H7 (cell line): ENCODE data around the gene TSPAN9. TPM values are rescaled to one million over a fixed set of nuclear protein-coding genes. Genes with fewer than 3 reads are reported as not detected.

Experiments used
- DNase-seq: peaks from one replicate; pipeline ENCODE4 v3.0.0; 2012
- H3K27me3 ChIP-seq: 2 replicates; pipeline ENCODE4 v1.6.0; 2011; ENCODE audit warnings: mild to moderate bottlenecking, low read length; ENCODE audit not compliant: control insufficient read depth, insufficient read depth
- H3K36me3 ChIP-seq: replicated peaks from 2 replicates; pipeline ENCODE4 v1.5.1; 2011; ENCODE audit warnings: low read length; ENCODE audit not compliant: control insufficient read depth, insufficient read depth
- H3K4me3 ChIP-seq: 2 replicates; pipeline ENCODE4 v1.5.1; 2011; ENCODE audit warnings: low read depth, mild to moderate bottlenecking, control low read depth, low read length, moderate library complexity; ENCODE audit not compliant: insufficient read depth
- total RNA-seq: library from RNA; depleted of rRNA; stranded (reverse); fragments of >200 nt; shearing (Covaris generic); gene quantifications from 2 replicates; pipeline ENCODE4 v1.2.3, GENCODE V29; 2014

TSPAN9 gene
- total RNA-seq, 1 experiment from 2014 or later, result 22.4 TPM

GRCh38 chr12:3275171-3276041, 198.2 kb downstream of the TSPAN9 start:
- Histone ChIP-seq H3K4me3 (no peak overlapping the region), H3K27me3 (no peaks in the 10 kb centered on the region), H3K36me3 (no peaks in the 10 kb centered on the region; the same call in 1 of the 2 replicates)
- DNase-seq, result peak; percentile 96

GRCh38 chr12:3276226-3276625, 199.0 kb downstream of the TSPAN9 start:
- Histone ChIP-seq H3K4me3 (no peak overlapping the region), H3K36me3 (no peaks in the 10 kb centered on the region; the same call in 1 of the 2 replicates), H3K27me3 (no peaks in the 10 kb centered on the region)
- no peak for DNase-seq

GRCh38 chr12:3277306-3277943, 200.2 kb downstream of the TSPAN9 start:
- no peaks in the 10 kb centered on the region; the same call in 1 of the 2 replicates for H3K36me3 ChIP-seq
- H3K27me3 ChIP-seq, result no peaks in the 10 kb centered on the region
- DNase-seq, result no peak
- H3K4me3 ChIP-seq, result no peak overlapping the region

- Histone ChIP-seq H3K27me3 (no peaks in the 10 kb centered on the region), H3K4me3 (no peak overlapping the region), H3K36me3 (no peaks in the 10 kb centered on the region; the same call in 1 of the 2 replicates)
- DNase-seq, result no peak
These were observed 201.7 kb downstream of the TSPAN9 start for GRCh38 chr12:3278681-3279414.

DNA sequence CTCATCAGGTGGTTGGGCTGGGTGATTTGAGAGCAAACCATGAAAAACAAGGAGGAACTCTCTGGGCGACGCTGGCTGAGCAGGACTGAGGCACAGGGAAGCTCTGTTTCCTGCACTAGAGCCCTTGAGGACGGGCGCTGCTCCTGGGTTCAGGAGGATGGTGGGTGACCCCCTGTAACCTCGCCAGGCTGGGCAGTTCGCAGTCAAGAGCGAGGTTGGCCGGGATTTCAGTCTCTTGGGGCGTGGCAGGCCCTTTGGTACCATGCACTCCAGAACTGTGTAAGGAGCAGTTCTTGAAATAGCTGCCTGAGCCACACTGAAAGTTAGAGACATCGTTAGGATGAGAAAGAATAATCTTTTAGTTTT, 202.2 kb downstream of the TSPAN9 start:
- Histone ChIP-seq H3K36me3 (no peaks in the 10 kb centered on the region; the same call in 1 of the 2 replicates), H3K27me3 (no peaks in the 10 kb centered on the region), H3K4me3 (no peak overlapping the region)
- no peak for DNase-seq

GRCh38 chr12:3279832-3280231, 202.7 kb downstream of the TSPAN9 start:
- DNase-seq, result no peak
- no peaks in the 10 kb centered on the region; the same call in 1 of the 2 replicates for H3K36me3 ChIP-seq
- H3K27me3 ChIP-seq, result no peaks in the 10 kb centered on the region

DNA sequence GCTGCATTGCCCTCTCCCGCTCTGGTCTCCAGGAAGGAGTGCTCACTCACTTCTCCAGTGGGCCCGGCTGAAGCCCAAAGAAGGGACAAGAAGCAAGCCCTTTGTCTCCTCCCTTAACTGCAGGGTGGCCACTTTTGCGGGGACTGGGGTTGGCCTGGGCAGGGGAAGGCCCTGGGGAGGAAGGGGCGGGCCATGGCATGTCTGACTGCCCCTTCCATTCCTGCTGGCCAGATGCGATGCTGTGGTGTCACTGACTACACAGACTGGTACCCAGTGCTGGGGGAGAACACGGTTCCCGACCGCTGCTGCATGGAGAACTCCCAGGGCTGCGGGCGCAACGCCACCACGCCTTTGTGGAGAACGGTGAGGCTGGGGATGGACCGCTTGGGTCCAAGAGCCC, 203.8 kb downstream of the TSPAN9 start:
- Histone ChIP-seq H3K4me3 (no peak overlapping the region), H3K36me3 (no peaks in the 10 kb centered on the region; the same call in 1 of the 2 replicates), H3K27me3 (no peaks in the 10 kb centered on the region)
- DNase-seq, result no peak

More at GRCh38 chr12:3279832-3280231, 202.7 kb downstream of the TSPAN9 start:
- H3K4me3 ChIP-seq, result no peak overlapping the region

DNA sequence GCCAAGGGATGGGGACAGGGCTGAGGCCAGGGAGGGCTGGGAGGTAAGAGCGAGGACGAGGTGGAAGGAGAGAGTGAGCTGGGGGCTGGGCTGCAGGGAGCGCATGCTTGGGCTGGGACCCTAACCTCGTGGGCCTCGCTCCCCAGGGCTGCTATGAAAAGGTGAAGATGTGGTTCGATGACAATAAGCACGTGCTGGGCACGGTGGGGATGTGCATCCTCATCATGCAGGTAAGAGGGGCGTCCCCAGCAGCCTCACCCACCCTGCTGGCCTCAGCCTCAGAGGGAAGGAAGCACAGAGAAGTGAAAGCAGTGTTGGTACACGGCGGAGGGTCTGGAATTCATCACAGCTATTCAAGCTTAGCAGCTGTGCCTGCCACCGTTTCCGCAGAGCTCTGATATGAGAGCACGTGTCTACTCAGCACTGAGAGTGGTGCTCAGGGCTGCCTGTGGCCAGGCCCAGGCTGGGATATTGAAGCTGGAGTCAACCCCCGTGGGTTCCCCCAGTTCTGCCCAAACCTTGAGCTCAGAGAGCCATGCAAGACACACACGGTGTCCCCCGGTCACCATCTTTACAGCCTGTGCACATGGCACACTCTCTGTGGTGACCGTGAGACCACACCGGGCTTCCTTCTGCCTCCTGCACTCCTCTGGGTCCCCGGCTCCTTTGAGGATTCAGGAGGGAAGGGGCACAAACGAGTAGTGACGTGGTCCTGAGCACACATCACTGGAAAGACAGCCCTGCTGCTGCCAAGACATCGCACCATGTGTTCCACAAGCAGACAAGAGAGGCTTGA, 204.6 kb downstream of the TSPAN9 start:
- Histone ChIP-seq H3K4me3 (no peak overlapping the region), H3K36me3 (no peaks in the 10 kb centered on the region; the same call in 1 of the 2 replicates), H3K27me3 (no peaks in the 10 kb centered on the region)
- no peak for DNase-seq

- Histone ChIP-seq H3K4me3 (no peak overlapping the region), H3K27me3 (no peaks in the 10 kb centered on the region), H3K36me3 (no peaks in the 10 kb centered on the region; the same call in 1 of the 2 replicates)
- DNase-seq, result no peak
These were observed 205.1 kb downstream of the TSPAN9 start for GRCh38 chr12:3282384-3282670.

DNA sequence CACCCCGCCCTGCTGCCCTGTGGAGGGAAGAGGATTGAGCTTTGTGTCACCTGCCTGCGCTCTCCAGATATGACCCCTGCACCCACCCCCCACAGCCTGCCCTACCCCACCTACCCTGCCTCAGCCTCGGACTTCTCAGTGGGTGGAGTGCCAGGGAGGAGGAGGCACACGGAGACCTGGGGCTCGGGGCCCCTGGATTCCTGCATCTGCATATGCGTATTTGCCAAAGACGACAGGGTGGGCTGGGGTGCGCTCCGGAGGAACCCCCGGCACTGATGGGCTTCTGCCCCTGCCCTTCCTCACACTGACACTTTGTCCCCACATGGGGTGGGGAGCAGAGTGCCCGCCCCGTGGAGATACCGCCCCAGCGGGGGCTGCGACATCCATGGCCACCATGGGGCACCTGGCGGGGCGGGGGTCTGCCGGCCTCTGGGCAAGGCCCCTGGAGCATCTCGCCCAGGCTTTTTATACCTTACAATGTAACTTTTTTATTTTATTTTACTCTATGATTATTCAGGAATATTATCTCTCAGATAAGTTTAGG, 206.0 kb downstream of the TSPAN9 start:
- DNase-seq, result peak; percentile 79
- Histone ChIP-seq H3K27me3 (no peaks in the 10 kb centered on the region), H3K4me3 (no peak overlapping the region), H3K36me3 (no peaks in the 10 kb centered on the region; the same call in 1 of the 2 replicates)

- Histone ChIP-seq H3K4me3 (no peak overlapping the region), H3K36me3 (no peaks in the 10 kb centered on the region; the same call in 1 of the 2 replicates), H3K27me3 (no peaks in the 10 kb centered on the region)
- no peak for DNase-seq
These were observed 207.2 kb downstream of the TSPAN9 start for GRCh38 chr12:3284405-3284804.

DNA sequence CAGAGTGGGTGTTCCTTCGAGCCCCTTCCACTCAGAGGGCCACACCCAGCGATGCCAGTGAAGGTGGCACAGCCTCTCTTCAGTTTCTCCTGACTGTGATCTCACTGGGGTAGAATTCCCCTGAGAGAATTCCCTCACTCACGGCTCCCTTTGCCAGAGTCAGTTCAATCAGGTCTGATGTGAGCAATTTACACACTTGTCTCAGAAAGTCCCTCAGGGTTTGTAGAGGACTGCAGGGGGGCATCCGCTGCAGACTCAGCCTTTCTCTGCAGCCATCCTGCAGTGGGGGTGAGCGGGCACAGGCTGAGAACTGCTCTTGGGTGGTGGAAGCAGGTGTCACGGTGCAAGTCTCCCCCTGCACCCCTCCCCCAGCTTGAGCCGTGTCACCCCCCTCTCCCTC, 208.4 kb downstream of the TSPAN9 start:
- DNase-seq, result no peak
- Histone ChIP-seq H3K27me3 (no peaks in the 10 kb centered on the region), H3K4me3 (no peak overlapping the region), H3K36me3 (no peaks in the 10 kb centered on the region)

DNA sequence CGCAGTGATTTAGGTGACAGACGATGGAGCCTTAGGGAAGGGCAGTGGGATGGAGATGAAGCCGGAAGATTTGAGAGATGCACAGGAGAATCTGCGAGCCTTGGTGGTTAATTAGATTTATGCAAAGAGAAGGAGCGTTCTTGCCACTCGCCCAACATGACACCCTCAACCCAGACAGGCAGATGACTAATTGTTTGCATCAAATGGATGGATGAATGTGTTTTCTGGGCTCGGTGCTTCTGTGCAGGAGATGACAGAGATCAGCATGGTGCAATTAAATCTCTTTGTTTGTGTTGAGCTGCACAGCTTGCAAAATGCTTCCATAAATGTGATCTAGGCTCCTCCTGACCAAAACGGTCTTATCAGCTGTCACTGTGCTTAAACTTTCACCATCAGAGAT, 211.5 kb downstream of the TSPAN9 start:
- DNase-seq, result no peak
- no peaks in the 10 kb centered on the region for H3K36me3 ChIP-seq
- H3K4me3 ChIP-seq, result no peak overlapping the region
- no peaks in the 10 kb centered on the region for H3K27me3 ChIP-seq

DNA sequence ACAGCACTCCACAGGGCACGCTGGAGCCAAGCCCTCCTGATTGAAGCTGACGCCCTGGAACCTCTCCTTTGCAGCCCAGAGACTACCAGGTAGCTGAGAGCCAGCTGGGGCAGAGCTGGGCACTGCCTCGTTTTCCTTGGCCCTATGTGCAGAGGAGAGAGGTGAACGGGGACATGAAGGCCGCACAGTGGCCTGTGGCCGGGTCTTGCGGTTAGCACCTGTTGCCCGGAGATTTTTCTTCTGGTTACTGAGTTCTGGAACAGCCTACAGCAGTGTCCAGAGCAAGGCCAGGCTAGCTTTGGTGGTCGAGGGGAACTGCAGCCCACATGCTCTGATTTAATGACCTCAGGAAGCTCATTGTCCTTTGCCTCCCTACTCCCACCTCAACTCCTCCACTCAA, 212.5 kb downstream of the TSPAN9 start:
- Histone ChIP-seq H3K36me3 (no peaks in the 10 kb centered on the region), H3K27me3 (no peaks in the 10 kb centered on the region), H3K4me3 (no peak overlapping the region)
- DNase-seq, result no peak
